ENCODE data around the gene PHC2. TPM values are rescaled to one million over a fixed set of nuclear protein-coding genes. Genes with fewer than 3 reads are reported as not detected.

PHC2 gene
- total RNA-seq, 1 donor from 2014 or later: 135 TPM

- no peak for TF ChIP-seq CTCF (IDR thresholded peaks at IDR 0.05; ENCODE audit: unreplicated experiment)
- Mint-ChIP-seq H3K27me3 (no peaks in the 10 kb centered on the region), H3K4me1 (ENCODE audit: low read depth) (peaks cover 20% of the 10 kb centered on the region), H3K27ac (no peak overlapping the region), H3K4me3 (ENCODE audit: low read depth) (no peak overlapping the region), H3K9me3 (ENCODE audit: low read depth) (no peaks in the 10 kb centered on the region), H3K36me3 (ENCODE audit: insufficient read depth) (peaks cover 40% of the 10 kb centered on the region)
- no peak for DNase-seq (ENCODE audit: low spot score, unreplicated experiment)
These were observed 99.2 kb downstream of the PHC2 start for GRCh38 chr1:33331444-33332356.

- H3K4me3 Mint-ChIP-seq (ENCODE audit: low read depth): no peak overlapping the region
- H3K9me3 Mint-ChIP-seq (ENCODE audit: low read depth): no peaks in the 10 kb centered on the region
- no peak for TF ChIP-seq CTCF (IDR thresholded peaks at IDR 0.05; ENCODE audit: unreplicated experiment)
- no peak overlapping the region for H3K27ac Mint-ChIP-seq
- DNase-seq (ENCODE audit: low spot score, unreplicated experiment): no peak
- peaks cover 42% of the 10 kb centered on the region for H3K36me3 Mint-ChIP-seq (ENCODE audit: insufficient read depth)
- no peaks in the 10 kb centered on the region for H3K27me3 Mint-ChIP-seq
- H3K4me1 Mint-ChIP-seq (ENCODE audit: low read depth): peaks cover 15% of the 10 kb centered on the region
These were observed 100.0 kb downstream of the PHC2 start for GRCh38 chr1:33330906-33331305.

- Mint-ChIP-seq H3K4me1 (ENCODE audit: low read depth) (peaks cover 15% of the 10 kb centered on the region), H3K36me3 (ENCODE audit: insufficient read depth) (peaks cover 46% of the 10 kb centered on the region), H3K27me3 (no peaks in the 10 kb centered on the region), H3K27ac (no peak overlapping the region), H3K9me3 (ENCODE audit: low read depth) (no peaks in the 10 kb centered on the region), H3K4me3 (ENCODE audit: low read depth) (no peak overlapping the region)
- TF ChIP-seq CTCF (IDR thresholded peaks at IDR 0.05; ENCODE audit: unreplicated experiment): no peak
- no peak for DNase-seq (ENCODE audit: low spot score, unreplicated experiment)
These were observed 100.5 kb downstream of the PHC2 start for GRCh38 chr1:33330361-33330890.

- no peak for DNase-seq (ENCODE audit: low spot score, unreplicated experiment)
- no peak for TF ChIP-seq CTCF (IDR thresholded peaks at IDR 0.05; ENCODE audit: unreplicated experiment)
- H3K4me1 Mint-ChIP-seq (ENCODE audit: low read depth): peaks cover 10% of the 10 kb centered on the region
- no peaks in the 10 kb centered on the region for H3K9me3 Mint-ChIP-seq (ENCODE audit: low read depth)
- peaks cover 48% of the 10 kb centered on the region for H3K36me3 Mint-ChIP-seq (ENCODE audit: insufficient read depth)
- no peak overlapping the region for H3K27ac Mint-ChIP-seq
- no peak overlapping the region for H3K4me3 Mint-ChIP-seq (ENCODE audit: low read depth)
- H3K27me3 Mint-ChIP-seq: no peaks in the 10 kb centered on the region
These were observed 101.1 kb downstream of the PHC2 start for GRCh38 chr1:33329600-33330305.

- Mint-ChIP-seq H3K27me3 (no peaks in the 10 kb centered on the region), H3K4me3 (ENCODE audit: low read depth) (no peak overlapping the region), H3K27ac (no peak overlapping the region), H3K9me3 (ENCODE audit: low read depth) (no peaks in the 10 kb centered on the region), H3K36me3 (ENCODE audit: insufficient read depth) (peaks cover 43% of the 10 kb centered on the region), H3K4me1 (ENCODE audit: low read depth) (peaks cover 3% of the 10 kb centered on the region)
- DNase-seq (ENCODE audit: low spot score, unreplicated experiment): no peak
- TF ChIP-seq CTCF (IDR thresholded peaks at IDR 0.05; ENCODE audit: unreplicated experiment): no peak
These were observed 102.1 kb downstream of the PHC2 start for GRCh38 chr1:33328817-33329216.

Measured in progenitor cell of endocrine pancreas (in vitro differentiated cells).